AG04450 (cell line): ENCODE data around the gene IKBKE. TPM values are rescaled to one million over a fixed set of nuclear protein-coding genes. Genes with fewer than 3 reads are reported as not detected.

Experiments used
- CTCF ChIA-PET: fragments of 300-600, 350-600 bp; formaldehyde crosslinking; extraction: SDS; loops from one replicate; lab custom pipeline; 2022; ENCODE audit warnings: antibody characterized with exemption, inconsistent platforms; lab: Charles Lee
- POLR2A ChIA-PET: fragments of 350-600 bp; formaldehyde crosslinking; extraction: SDS; loops from one replicate; lab custom pipeline; 2021; ENCODE audit warnings: antibody characterized with exemption, inconsistent platforms; lab: Yijun Ruan, JAX
- DNase-seq: peaks from one replicate; pipeline ENCODE4 v3.0.0-alpha.2; 2011; ENCODE audit warnings: low read depth, low spot score
- H3K27ac ChIP-seq: one replicate; pipeline ENCODE4 v1.5.1; 2012; ENCODE audit warnings: low read depth, low read length, control low read depth
- H3K27me3 ChIP-seq: one replicate; pipeline ENCODE4 v1.6.0; 2012; ENCODE audit warnings: low read length; ENCODE audit not compliant: control insufficient read depth, insufficient read depth
- H3K4me3 ChIP-seq: 2 replicates; pipeline ENCODE4 v1.5.1; 2011; ENCODE audit warnings: mild to moderate bottlenecking, low read depth, low read length, control low read depth
- H3K9me3 ChIP-seq: 2 replicates; pipeline ENCODE4 v1.5.1; 2012; ENCODE audit warnings: low read length; ENCODE audit not compliant: control insufficient read depth, insufficient read depth
- polyA plus RNA-seq: library from polyadenylated mRNA; depleted of rRNA; stranded (reverse); fragments of >200 nt; gene quantifications from 2 replicates; pipeline ENCODE4 v1.2.3, GENCODE V29; 2011
- TF ChIP-seq, protein P1 (sequence below): IDR thresholded peaks from 2 replicates; pipeline ENCODE4 v1.5.1; 2011; ENCODE audit warnings: low read depth, low read length, control low read depth, inconsistent platforms

The IKBKE gene
- polyA plus RNA-seq, 1 experiment, result 20.8 TPM

DNA sequence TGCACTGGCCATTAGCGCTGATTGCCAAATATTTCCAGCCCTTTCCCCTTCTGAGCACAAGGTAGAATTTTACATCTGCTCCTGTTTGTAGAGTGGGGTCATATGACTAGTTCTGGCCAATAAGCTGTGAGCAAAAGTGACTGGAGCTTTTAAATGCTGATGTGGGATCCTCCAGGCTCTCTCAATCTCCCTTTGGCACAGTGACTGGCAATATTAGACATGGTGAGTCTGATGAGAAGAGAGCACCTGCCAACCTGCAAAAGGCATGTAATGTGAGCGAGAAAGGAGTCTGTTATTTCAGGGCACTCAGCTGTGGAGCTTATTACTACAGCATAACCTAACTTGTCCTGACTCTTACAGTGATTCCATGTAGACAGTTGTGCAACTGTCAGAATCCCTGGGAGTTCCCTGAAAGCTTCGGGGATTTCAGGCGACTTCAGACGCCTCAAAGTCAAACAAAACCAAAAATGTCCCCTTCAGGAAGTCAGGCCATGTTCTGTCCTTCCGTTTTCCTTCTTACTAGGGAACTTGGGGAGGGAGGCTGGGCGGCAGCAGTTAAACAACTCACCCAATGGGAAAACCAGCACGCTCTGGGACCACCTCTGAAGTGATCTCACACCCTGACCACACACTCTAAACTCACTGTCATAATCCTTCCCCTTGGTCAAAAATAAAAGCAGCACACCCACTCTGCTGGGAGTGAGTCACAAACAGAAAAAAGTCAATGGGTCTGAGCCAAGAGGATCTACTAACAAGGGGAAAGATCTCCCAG, 33.5 kb downstream of the IKBKE start:
- Histone ChIP-seq H3K27me3 (peaks cover 6% of the 10 kb centered on the region), H3K4me3 (no peak overlapping the region), H3K9me3 (no peaks in the 10 kb centered on the region; the same call in 1 of the 2 replicates), H3K27ac (peak overlapping the region; percentile 71)
- TF ChIP-seq, protein P1, sequence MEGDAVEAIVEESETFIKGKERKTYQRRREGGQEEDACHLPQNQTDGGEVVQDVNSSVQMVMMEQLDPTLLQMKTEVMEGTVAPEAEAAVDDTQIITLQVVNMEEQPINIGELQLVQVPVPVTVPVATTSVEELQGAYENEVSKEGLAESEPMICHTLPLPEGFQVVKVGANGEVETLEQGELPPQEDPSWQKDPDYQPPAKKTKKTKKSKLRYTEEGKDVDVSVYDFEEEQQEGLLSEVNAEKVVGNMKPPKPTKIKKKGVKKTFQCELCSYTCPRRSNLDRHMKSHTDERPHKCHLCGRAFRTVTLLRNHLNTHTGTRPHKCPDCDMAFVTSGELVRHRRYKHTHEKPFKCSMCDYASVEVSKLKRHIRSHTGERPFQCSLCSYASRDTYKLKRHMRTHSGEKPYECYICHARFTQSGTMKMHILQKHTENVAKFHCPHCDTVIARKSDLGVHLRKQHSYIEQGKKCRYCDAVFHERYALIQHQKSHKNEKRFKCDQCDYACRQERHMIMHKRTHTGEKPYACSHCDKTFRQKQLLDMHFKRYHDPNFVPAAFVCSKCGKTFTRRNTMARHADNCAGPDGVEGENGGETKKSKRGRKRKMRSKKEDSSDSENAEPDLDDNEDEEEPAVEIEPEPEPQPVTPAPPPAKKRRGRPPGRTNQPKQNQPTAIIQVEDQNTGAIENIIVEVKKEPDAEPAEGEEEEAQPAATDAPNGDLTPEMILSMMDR, result no peak
- POLR2A ChIA-PET, result interaction anchor here (0.6 to 1.2 kb wide), 2 partner anchors 10 to 71 kb away, joined by 3 to 4 read pairs; no protein-coding TSS in a partner anchor
- CTCF ChIA-PET, result interaction anchor here (0.7 to 6.2 kb wide), 5 partner anchors 13 to 109 kb away, joined by 4 to 28 read pairs (median 9); partner anchors contain the start of gene EIF2D
- peak; percentile 90 for DNase-seq

- ChIA-PET POLR2A (interaction anchor here (0.6 to 1.2 kb wide), 2 partner anchors 11 to 71 kb away, joined by 3 to 4 read pairs; no protein-coding TSS in a partner anchor), CTCF (interaction anchor here (2.1 to 3.9 kb wide), 3 partner anchors 14 to 80 kb away, joined by 9 to 24 read pairs (median 16); no protein-coding TSS in a partner anchor)
- TF ChIP-seq, protein P1, result no peak
- peak overlapping the region; percentile 71 for H3K27ac ChIP-seq
- H3K9me3 ChIP-seq, result no peaks in the 10 kb centered on the region; the same call in 1 of the 2 replicates
- peaks cover 7% of the 10 kb centered on the region for H3K27me3 ChIP-seq
- no peak for DNase-seq
- H3K4me3 ChIP-seq, result no peak overlapping the region
These were observed 34.1 kb downstream of the IKBKE start for GRCh38 chr1:206504363-206504713.

- no peak for DNase-seq
- no peak overlapping the region for H3K4me3 ChIP-seq
- TF ChIP-seq, protein P1, result peak; percentile 78
- peaks cover 8% of the 10 kb centered on the region for H3K27me3 ChIP-seq
- no peak overlapping the region for H3K27ac ChIP-seq
- no peaks in the 10 kb centered on the region; the same call in 1 of the 2 replicates for H3K9me3 ChIP-seq
- ChIA-PET POLR2A (no interaction called here), CTCF (interaction anchor here (0.7 to 3.9 kb wide), 9 partner anchors 10 to 158 kb away, joined by 3 to 24 read pairs (median 5); partner anchors contain the start of gene EIF2D)
These were observed 35.6 kb downstream of the IKBKE start for GRCh38 chr1:206505702-206506355.

- H3K9me3 ChIP-seq, result no peaks in the 10 kb centered on the region; the same call in 1 of the 2 replicates
- ChIA-PET CTCF (interaction anchor here (0.7 to 3.9 kb wide), 12 partner anchors 10 to 157 kb away, joined by 3 to 24 read pairs (median 4); partner anchors contain the start of gene EIF2D), POLR2A (interaction anchor here (1.2 to 1.3 kb wide), 2 partner anchors 16 to 106 kb away, joined by 3 to 10 read pairs; partner anchors contain the start of gene EIF2D)
- TF ChIP-seq, protein P1, result no peak
- H3K4me3 ChIP-seq, result peak overlapping the region; percentile 60
- DNase-seq, result no peak
- H3K27me3 ChIP-seq, result peaks cover 8% of the 10 kb centered on the region
- H3K27ac ChIP-seq, result no peak overlapping the region
These were observed 36.4 kb downstream of the IKBKE start for GRCh38 chr1:206506405-206507283.
